WI38 (cell line): ENCODE measurements around the gene UTP25.

ENCODE experiments used
- H3K4me3 ChIP-seq: 2 replicates; pipeline ENCODE4 v1.5.1; 2011; ENCODE audit warnings: low read depth, mild to moderate bottlenecking, control low read depth, low read length
- TF ChIP-seq, protein P1 (sequence below): IDR thresholded peaks from 2 replicates; pipeline ENCODE4 v1.5.1; 2012; ENCODE audit warnings: low read depth, mild to moderate bottlenecking, control low read depth, low read length

The UTP25 gene

DNA sequence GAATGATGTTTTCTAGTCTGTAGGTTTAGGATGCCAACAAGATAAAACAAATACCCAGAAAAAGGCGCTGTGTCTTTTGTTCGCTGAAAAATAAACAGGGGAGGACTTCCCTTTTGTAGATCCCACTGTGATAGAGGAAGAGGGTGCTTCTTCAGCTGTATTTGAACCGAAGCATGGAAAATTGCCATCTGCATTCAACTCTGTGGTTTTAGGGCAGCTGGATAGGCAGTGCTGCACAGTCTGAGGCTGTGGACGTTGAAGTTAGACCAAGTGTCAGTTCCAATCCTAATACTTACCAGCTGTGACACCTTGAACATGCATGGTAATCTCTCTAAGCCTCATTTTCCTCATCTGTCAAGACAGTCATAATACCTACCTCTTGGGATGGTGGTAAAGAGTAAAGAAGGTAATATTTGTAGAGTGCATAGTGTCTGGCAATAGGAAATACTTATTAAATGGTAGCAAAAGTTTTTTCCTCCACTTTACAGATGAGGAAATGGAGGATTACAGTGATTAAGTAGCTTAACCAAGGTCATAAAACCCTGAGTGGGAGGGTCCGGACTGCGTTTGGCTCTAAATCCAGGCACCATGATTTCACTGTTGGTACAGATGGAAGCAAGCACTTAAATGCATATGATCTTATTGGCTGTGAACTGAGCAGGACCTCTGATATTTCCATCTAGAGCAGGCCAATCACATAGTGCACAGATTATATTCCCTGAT is 48.5 kb downstream of the UTP25 start:
- no peak overlapping the region for H3K4me3 ChIP-seq
- TF ChIP-seq, protein P1, sequence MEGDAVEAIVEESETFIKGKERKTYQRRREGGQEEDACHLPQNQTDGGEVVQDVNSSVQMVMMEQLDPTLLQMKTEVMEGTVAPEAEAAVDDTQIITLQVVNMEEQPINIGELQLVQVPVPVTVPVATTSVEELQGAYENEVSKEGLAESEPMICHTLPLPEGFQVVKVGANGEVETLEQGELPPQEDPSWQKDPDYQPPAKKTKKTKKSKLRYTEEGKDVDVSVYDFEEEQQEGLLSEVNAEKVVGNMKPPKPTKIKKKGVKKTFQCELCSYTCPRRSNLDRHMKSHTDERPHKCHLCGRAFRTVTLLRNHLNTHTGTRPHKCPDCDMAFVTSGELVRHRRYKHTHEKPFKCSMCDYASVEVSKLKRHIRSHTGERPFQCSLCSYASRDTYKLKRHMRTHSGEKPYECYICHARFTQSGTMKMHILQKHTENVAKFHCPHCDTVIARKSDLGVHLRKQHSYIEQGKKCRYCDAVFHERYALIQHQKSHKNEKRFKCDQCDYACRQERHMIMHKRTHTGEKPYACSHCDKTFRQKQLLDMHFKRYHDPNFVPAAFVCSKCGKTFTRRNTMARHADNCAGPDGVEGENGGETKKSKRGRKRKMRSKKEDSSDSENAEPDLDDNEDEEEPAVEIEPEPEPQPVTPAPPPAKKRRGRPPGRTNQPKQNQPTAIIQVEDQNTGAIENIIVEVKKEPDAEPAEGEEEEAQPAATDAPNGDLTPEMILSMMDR, result no peak

DNA sequence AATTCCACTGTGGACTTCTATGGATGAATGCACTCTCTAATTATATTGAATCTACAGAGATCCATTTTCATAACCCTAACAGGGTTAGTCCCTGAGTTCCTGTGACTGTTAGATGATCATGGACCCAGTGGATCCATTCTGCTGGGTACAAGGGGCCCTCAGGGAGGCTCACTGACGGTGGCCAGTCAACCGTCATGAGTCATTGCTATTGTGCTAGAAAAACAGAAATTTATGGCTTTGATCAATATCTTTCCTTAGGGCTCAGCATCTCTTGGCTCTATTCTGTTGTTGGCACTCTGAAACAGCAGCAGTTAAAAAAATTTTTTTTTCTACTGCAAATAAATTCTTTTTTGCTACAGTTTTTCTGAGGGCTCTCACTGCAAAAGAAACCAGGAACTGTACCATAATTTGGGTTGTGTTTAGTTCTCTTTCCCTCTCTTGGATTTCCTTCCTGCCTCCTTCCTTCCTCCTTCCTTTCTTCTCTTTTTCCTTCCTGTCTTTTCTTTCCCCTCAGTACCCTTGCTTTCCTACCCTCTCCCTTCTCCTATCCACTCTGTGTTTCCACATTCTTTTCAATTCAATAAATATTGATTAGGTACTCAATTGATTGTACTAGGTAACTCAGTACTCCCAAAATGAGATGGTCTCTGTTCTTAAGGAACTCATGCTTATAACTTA is 49.5 kb downstream of the UTP25 start:
- TF ChIP-seq, protein P1, result no peak
- H3K4me3 ChIP-seq, result no peak overlapping the region

DNA sequence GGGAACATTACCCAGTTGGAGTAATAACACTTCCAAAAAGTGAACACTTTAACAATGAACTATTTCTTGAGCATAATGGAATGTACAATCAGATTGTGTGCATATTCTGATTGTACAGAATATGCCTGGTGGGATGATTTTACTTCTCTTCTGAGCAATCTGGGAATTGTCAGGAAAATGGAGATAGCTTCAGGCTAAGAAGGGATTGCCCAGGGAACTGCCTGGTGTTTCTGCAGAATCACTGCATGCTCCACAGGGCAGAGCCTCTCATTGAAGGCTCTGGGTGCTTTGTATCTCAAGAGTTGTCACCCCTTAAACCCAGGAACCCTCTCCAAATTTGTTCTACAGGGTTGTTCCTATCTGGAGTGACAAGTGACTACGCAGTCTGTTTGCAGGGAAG is 51.2 kb downstream of the UTP25 start:
- TF ChIP-seq, protein P1, result no peak
- H3K4me3 ChIP-seq, result no peak overlapping the region

DNA sequence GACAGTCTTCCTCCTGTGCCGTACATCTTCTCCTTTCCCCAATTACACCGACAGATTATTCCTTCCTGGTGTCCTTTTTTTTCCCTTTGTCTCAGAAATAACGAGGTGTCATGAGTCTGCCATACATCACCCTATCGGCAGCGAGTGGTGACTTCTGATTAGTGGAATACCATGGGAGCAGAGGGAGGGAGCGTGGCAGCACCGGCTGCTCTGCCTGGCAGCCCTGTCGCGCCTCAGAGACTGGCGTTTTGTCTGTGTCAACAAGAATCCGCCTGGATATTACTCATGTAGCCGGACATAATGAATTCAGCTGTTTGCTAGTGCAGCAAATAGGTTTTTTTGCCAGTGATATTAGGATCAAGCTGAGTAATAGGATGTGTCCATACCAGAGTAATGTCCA is 51.8 kb downstream of the UTP25 start:
- TF ChIP-seq, protein P1, result no peak
- no peak overlapping the region for H3K4me3 ChIP-seq

DNA sequence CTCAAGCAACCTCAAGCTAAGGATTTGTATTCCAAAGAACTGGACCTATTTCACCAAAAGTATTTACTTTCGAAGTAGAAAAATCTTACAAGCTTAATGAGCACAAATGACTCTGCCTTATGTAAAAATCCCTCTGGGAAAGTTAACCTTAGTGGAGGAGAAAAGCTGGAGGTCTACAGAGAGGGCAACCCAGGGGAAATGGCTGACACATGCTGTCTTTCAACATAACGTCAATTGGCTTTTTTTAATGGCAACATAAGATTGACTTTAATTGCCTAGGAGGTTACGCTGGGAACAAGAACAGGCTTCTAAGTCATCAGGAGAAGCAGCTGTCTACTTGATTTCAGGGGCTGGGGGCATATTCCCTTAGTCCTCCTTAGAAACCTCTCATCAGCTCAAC is 52.3 kb downstream of the UTP25 start:
- no peak overlapping the region for H3K4me3 ChIP-seq
- TF ChIP-seq, protein P1, result no peak

DNA sequence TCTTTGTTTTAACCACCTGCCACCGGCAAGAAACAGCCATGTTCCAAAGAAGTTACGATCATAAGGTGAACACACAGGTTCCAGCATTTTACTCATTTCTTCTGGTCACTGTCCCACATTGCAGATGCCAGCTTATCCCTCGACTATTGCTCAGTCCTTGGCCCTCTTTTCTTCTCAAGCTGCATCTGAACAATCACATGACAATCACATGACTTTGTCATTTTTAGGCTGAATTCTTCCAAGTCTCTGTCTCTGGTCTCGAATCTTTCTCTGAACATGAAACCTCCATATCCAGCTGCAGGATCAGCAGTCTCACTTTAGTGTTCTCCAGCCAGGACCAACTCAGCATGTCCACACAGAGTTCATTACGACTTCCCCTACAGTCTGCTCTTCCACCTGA is 53.8 kb downstream of the UTP25 start:
- TF ChIP-seq, protein P1, result no peak

DNA sequence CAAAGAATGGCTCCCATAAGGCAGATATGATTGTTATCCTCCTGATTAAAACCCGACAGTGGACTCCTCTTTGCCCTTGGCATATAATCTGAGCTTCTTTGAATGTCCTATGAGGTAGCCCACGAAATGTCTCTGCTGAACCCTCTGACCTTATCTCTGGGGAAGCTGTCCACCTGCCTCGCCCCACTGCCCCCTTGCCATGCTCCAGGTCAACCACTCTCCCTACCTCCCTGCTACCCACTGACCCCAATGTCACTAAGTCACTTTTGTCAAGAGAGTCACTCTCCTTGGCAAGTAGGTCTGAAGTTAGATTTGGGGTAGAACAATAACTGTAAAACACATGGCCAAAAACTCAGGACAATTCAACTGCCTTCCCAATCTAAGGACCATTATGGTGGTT is 54.5 kb downstream of the UTP25 start:
- TF ChIP-seq, protein P1, result no peak

More for the DNA sequence above, 53.8 kb downstream of the UTP25 start:
- no peak overlapping the region for H3K4me3 ChIP-seq

More for the DNA sequence above, 54.5 kb downstream of the UTP25 start:
- no peak overlapping the region for H3K4me3 ChIP-seq
